GM21528 (cell line): ENCODE measurements around the gene RPL19.

ENCODE experiments used
- ATAC-seq: cut with Tn5 transposase; IDR thresholded peaks from one replicate; pipeline ENCODE4 v1.9.1; 2021; ENCODE audit warnings: mild to moderate bottlenecking, moderate library complexity; ENCODE audit not compliant: unreplicated experiment, low FRiP score

Gene RPL19

GRCh38 chr17:39171933-39172332 lies 28.1 kb upstream of the RPL19 start:
- no peak for ATAC-seq

GRCh38 chr17:39173080-39173479 lies 27.0 kb upstream of the RPL19 start:
- ATAC-seq: no peak

GRCh38 chr17:39173526-39174274 lies 26.4 kb upstream of the RPL19 start:
- ATAC-seq: no peak

- ATAC-seq: no peak
These were observed 25.0 kb upstream of the RPL19 start for GRCh38 chr17:39174920-39175694.

GRCh38 chr17:39175695-39176093 lies 24.4 kb upstream of the RPL19 start:
- no peak for ATAC-seq

GRCh38 chr17:39177256-39177655 lies 22.8 kb upstream of the RPL19 start:
- ATAC-seq: no peak

- ATAC-seq: no peak
These were observed 21.5 kb upstream of the RPL19 start for GRCh38 chr17:39178536-39178935.

- no peak for ATAC-seq
These were observed 18.8 kb upstream of the RPL19 start for GRCh38 chr17:39181303-39181702.

- ATAC-seq: no peak
These were observed 17.0 kb upstream of the RPL19 start for GRCh38 chr17:39183045-39183444.

- ATAC-seq: no peak
These were observed 16.4 kb upstream of the RPL19 start for GRCh38 chr17:39183720-39184119.

- no peak for ATAC-seq
These were observed 13.5 kb upstream of the RPL19 start for GRCh38 chr17:39186481-39187002.

GRCh38 chr17:39187152-39187830 lies 12.8 kb upstream of the RPL19 start:
- ATAC-seq: no peak

GRCh38 chr17:39191750-39192510 lies 8.2 kb upstream of the RPL19 start:
- no peak for ATAC-seq

GRCh38 chr17:39192901-39193300 lies 7.2 kb upstream of the RPL19 start:
- no peak for ATAC-seq

- ATAC-seq: no peak
These were observed 6.7 kb upstream of the RPL19 start for GRCh38 chr17:39193346-39193745.

GRCh38 chr17:39194089-39194984 lies 5.7 kb upstream of the RPL19 start:
- ATAC-seq: no peak

GRCh38 chr17:39194985-39195524 lies 5.0 kb upstream of the RPL19 start:
- ATAC-seq: no peak

- ATAC-seq: no peak
These were observed 4.4 kb upstream of the RPL19 start for GRCh38 chr17:39195568-39196160.
